ENCODE measurements around the gene GRWD1. TPM values are rescaled to one million over a fixed set of nuclear protein-coding genes. Genes with fewer than 3 reads are reported as not detected.

GRWD1 gene
- total RNA-seq, result 11.0 and 19.2 TPM in 2 replicates

DNA sequence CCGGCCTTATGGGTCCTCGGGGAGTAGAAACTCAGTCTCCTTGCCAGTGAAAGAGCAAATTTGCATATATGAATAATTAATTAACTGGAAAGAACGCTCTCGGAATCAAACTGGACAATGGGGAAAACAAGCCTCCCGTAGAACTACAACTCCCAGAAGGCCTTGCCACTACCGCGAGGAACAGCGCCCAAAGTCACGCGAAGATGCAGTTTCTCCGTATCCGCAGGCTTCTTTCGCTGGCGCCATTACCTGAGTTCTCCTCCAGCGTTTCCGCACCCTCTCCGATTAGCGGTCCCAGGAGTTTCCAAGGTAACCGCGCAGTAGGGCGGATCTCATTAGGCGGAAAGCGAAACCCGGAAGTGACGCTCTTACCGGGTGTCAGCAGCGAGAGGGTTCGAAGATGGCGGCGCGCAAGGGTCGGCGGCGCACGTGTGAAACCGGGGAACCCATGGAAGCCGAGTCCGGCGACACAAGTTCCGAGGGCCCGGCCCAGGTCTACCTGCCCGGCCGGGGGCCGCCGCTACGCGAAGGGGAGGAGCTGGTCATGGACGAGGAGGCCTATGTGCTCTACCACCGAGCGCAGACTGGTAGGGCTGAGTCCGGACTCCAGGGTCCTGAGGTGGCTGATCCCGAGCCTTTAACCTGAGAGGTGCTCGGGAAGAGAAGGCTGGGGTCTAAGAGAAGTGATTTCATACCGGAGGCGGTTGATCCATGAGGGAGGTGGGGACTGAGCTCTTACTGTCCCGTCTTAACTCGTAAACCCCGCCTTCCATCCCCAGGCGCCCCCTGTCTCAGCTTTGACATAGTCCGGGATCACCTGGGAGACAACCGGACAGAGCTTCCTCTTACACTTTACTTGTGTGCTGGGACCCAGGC is at the start of gene GRWD1:
Gene GRWD1, plus strand, starts transcription at position 378 of the 876 bp plus-strand sequence. Its CDS starts 23 bp downstream, at position 401.

DNA sequence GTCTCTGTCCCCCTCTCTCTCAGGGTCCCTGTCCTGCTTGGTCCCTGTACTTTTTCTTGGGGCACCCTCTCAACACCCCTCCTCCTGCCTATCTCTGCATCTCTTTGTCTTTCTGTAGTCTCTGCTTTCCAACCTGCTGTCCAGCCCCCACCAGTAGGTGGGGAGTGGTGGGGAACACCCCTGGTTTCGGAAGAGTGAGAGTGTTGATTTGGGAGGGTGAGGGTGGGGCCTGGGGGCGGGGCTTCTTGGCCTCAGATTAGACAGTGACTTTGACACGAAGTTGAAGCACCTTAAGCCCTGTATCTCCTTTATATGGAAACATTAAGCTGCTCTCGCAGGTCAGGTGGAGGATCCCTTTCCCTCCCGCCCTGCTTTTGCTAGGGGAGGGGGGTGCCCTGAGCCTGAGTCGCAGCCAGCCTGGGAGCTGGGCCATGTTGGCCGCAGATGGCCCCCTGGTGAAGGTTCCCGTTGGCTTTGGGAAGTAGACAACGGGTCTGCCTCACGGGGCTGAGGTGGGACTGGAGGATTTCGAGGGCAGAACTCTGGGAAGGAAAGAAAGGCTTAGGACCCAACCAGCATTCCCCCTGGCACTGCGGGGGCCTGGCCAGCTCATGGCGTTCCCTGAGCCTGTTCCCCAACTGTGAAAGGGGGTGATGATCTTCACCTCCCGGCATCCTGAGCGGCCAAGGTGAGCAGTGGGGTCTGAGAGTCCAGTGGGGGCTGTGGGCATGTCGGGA is 9.6 kb downstream of the GRWD1 start, which contains the start of gene KCNJ14:
Gene KCNJ14, plus strand, starts transcription at position 404 of the 737 bp plus-strand sequence. CDS start 6,151 bp downstream, outside the sequence.

DNA sequence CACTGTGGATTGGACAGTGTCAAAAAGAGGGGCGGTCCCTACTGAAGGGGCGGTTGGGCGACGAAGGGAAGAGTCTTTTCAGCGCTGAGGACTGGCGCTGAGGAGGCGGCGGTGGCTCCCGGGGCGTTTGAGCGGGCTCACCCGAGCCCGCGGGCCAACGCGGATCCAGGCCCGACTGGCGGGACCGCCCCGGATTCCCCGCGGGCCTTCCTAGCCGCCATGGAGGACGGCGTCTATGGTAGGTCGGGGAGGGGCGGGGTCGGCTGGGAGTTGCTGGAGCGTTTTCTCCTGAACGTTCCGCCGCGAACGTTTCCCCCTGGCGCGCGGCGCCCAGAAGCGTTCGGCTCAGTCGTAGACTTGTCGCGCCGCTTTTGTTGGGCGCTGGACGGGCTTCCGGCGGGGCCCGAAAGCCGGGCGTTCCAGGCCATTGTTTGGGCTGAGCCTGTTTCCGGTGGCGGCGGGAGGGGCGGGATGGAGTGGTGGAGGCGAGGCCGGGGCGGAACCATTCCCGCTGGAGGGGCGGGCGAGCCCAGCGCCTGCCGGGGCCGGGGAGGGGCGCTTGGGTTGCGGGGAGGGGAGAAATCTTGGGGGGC is 23.6 kb downstream of the GRWD1 start, which contains the start of gene CYTH2:
Gene CYTH2, plus strand, starts transcription at position 81 of the 593 bp plus-strand sequence. Its CDS starts 139 bp downstream, at position 220.

Other genes starting within 250 kb of the GRWD1 start
- gene CARD8, start 190.1 kb upstream of the GRWD1 start, total RNA-seq, result 10.0 and 10.5 TPM in 2 replicates
- gene ZNF114, start 175.9 kb upstream of the GRWD1 start, total RNA-seq, result 0.14 TPM in 1 of 2 replicates, not detected in the other
- 130 and 140 TPM in 2 replicates for gene EMP3, start 120.4 kb upstream of the GRWD1 start, total RNA-seq
- 2.8 and 3.5 TPM in 2 replicates for gene TMEM143, start 82.0 kb upstream of the GRWD1 start, total RNA-seq
- not detected in 2 replicates for gene SYNGR4, start 81.6 kb upstream of the GRWD1 start, total RNA-seq
- 54.3 and 70.8 TPM in 2 replicates for gene KDELR1, start 54.4 kb upstream of the GRWD1 start, total RNA-seq
- gene GRIN2D, start 52.3 kb upstream of the GRWD1 start, total RNA-seq, result 0.18 and 0.28 TPM in 2 replicates
- gene KCNJ14, start 9.6 kb downstream of the GRWD1 start, total RNA-seq, result 0.28 and 0.46 TPM in 2 replicates
- gene CYTH2, start 23.4 kb downstream of the GRWD1 start, total RNA-seq, result 23.8 and 29.7 TPM in 2 replicates
- gene LMTK3, start 65.9 kb downstream of the GRWD1 start, total RNA-seq, result 0.09 and 0.14 TPM in 2 replicates
- 0.09 and 0.28 TPM in 2 replicates for gene SULT2B1, start 106.2 kb downstream of the GRWD1 start, total RNA-seq
- 0.14 TPM in 1 of 2 replicates, not detected in the other for gene SPACA4, start 160.8 kb downstream of the GRWD1 start, total RNA-seq
- gene FAM83E, start 169.1 kb downstream of the GRWD1 start, total RNA-seq, result 0.28 and 0.46 TPM in 2 replicates
- gene RPL18, start 173.2 kb downstream of the GRWD1 start, total RNA-seq, result 2,327 and 2,594 TPM in 2 replicates
- gene SPHK2, start 173.5 kb downstream of the GRWD1 start, total RNA-seq, result 4.7 and 5.6 TPM in 2 replicates
- 4.6 and 6.5 TPM in 2 replicates for gene DBP, start 191.4 kb downstream of the GRWD1 start, total RNA-seq
- gene CA11, start 200.2 kb downstream of the GRWD1 start, total RNA-seq, result 0.43 and 0.46 TPM in 2 replicates
- gene NTN5, start 227.0 kb downstream of the GRWD1 start, total RNA-seq, result not detected in 2 replicates
- not detected in 2 replicates for gene FUT2, start 250.0 kb downstream of the GRWD1 start, total RNA-seq